Left ventricle myocardium inferior (tissue), 1 donor: Measurements from ENCODE around the gene KIF9. TPM values are rescaled to one million over a fixed set of nuclear protein-coding genes. Genes with fewer than 3 reads are reported as not detected.
"Not testable (repeated sequence)": the region's sequence is repeated elsewhere in the genome, so short reads cannot be mapped to it uniquely, and the experiment has no call there.

Source experiments
- DNase-seq: peaks from one replicate; pipeline ENCODE4 v3.0.0-alpha.2; 2020
- H3K27ac ChIP-seq: fragments of 200-600 bp; replicated peaks from 2 replicates; pipeline ENCODE4 v1.8.0; 2021
- H3K27me3 ChIP-seq: fragments of 200-600 bp; 2 replicates; pipeline ENCODE4 v1.8.0; 2021; ENCODE audit warnings: low read depth
- H3K36me3 ChIP-seq: fragments of 200-600 bp; 2 replicates; pipeline ENCODE4 v1.8.0; 2021
- H3K4me1 ChIP-seq: fragments of 200-600 bp; 2 replicates; pipeline ENCODE4 v1.8.0; 2021
- H3K4me3 ChIP-seq: fragments of 200-600 bp; 2 replicates; pipeline ENCODE4 v1.8.0; 2021; ENCODE audit warnings: mild to moderate bottlenecking, moderate library complexity
- H3K9me3 ChIP-seq: fragments of 200-600 bp; replicated peaks from 2 replicates; pipeline ENCODE4 v1.8.0; 2021
- CTCF ChIP-seq: fragments of 200-600 bp; IDR thresholded peaks from 2 replicates; pipeline ENCODE4 v1.8.0; 2021; ENCODE audit warnings: antibody characterized with exemption, mild to moderate bottlenecking, borderline replicate concordance
- intact Hi-C: fragments of 100-400 bp; cut with micrococcal nuclease; formaldehyde crosslinking; loops from one replicate; pipeline ENCODE4 v1.11.0; 2022
- total RNA-seq: library from RNA; stranded (reverse); fragmentation: NEBNext Ultra II Directional; extraction: Animal tissue kit (Norgen Biotek cat#: 25700); gene quantifications from one replicate; pipeline ENCODE4 v1.2.1, GENCODE V29; 2021
- donor health status: DM: no; HTN: yes; CAD: no; lungs with severe emphysema.

The KIF9 gene
- total RNA-seq, 1 donor from 2014 or later = 13.5 TPM

GRCh38 chr3:47295322-47295721, 12.7 kb upstream of the KIF9 start:
- TF ChIP-seq CTCF = no peak
- no peaks in the 10 kb centered on the region for H3K27me3 ChIP-seq
- H3K4me3 ChIP-seq = no peak overlapping the region
- intact Hi-C loops = no loop called here
- no peak overlapping the region for H3K27ac ChIP-seq
- H3K4me1 ChIP-seq = peaks cover 48% of the 10 kb centered on the region
- no peak for DNase-seq
- H3K36me3 ChIP-seq = peaks cover 4% of the 10 kb centered on the region
- no peaks in the 10 kb centered on the region for H3K9me3 ChIP-seq

- H3K27me3 ChIP-seq = no peaks in the 10 kb centered on the region
- intact Hi-C loops = no loop called here
- H3K4me1 ChIP-seq = peaks cover 48% of the 10 kb centered on the region
- no peak overlapping the region for H3K27ac ChIP-seq
- H3K9me3 ChIP-seq = no peaks in the 10 kb centered on the region
- DNase-seq = no peak
- no peak overlapping the region for H3K4me3 ChIP-seq
- H3K36me3 ChIP-seq = peaks cover 9% of the 10 kb centered on the region
- no peak for TF ChIP-seq CTCF
These were observed 11.8 kb upstream of the KIF9 start for GRCh38 chr3:47294392-47294791.

GRCh38 chr3:47293822-47294221, 11.2 kb upstream of the KIF9 start:
- DNase-seq = no peak
- Histone ChIP-seq H3K27ac (no peak overlapping the region), H3K36me3 (peaks cover 9% of the 10 kb centered on the region), H3K4me3 (no peak overlapping the region), H3K4me1 (peaks cover 48% of the 10 kb centered on the region), H3K9me3 (no peaks in the 10 kb centered on the region), H3K27me3 (no peaks in the 10 kb centered on the region)
- TF ChIP-seq CTCF = no peak
- intact Hi-C loops = no loop called here

- H3K27me3 ChIP-seq, DNase-seq, H3K9me3 ChIP-seq, intact Hi-C loops, H3K27ac ChIP-seq, H3K4me3 ChIP-seq: not testable (repeated sequence)
- peaks cover 43% of the 10 kb centered on the region for H3K4me1 ChIP-seq
- H3K36me3 ChIP-seq = peaks cover 27% of the 10 kb centered on the region
These were observed 9.3 kb upstream of the KIF9 start for GRCh38 chr3:47291754-47292420.

- no peaks in the 10 kb centered on the region for H3K9me3 ChIP-seq
- H3K27me3 ChIP-seq = no peaks in the 10 kb centered on the region
- no peak overlapping the region for H3K4me3 ChIP-seq
- DNase-seq = no peak
- peaks cover 30% of the 10 kb centered on the region for H3K36me3 ChIP-seq
- H3K4me1 ChIP-seq = peaks cover 37% of the 10 kb centered on the region
- no peak overlapping the region for H3K27ac ChIP-seq
- TF ChIP-seq CTCF = no peak
- intact Hi-C loops = no loop called here
These were observed 8.7 kb upstream of the KIF9 start for GRCh38 chr3:47291158-47291753.
